Prostate gland (tissue), 2 donors: ENCODE data around the gene CPM. TPM values are rescaled to one million over a fixed set of nuclear protein-coding genes. Genes with fewer than 3 reads are reported as not detected.

ENCODE experiments used
- DNase-seq: peaks from one replicate; pipeline ENCODE4 v3.0.0-alpha.2; 2019; ENCODE audit warnings: low spot score
- H3K27ac ChIP-seq, 2 donors: fragments of 200-600 bp; sonication (generic); 2 replicates each; pipeline ENCODE4 v1.5.1; 2017 to 2019
- H3K27me3 ChIP-seq: fragments of 200-600 bp; sonication (generic); replicated peaks from 2 replicates; pipeline ENCODE4 v1.5.1; 2019; ENCODE audit not compliant: insufficient read depth
- H3K36me3 ChIP-seq, 2 donors: fragments of 200-600 bp; sonication (generic); 1 replicate in 1 of 2; 2 replicates in 1 of 2; pipeline versions ENCODE4 v1.5.1 to v1.8.1; 2017 to 2019
- H3K4me1 ChIP-seq: fragments of 200-600 bp; sonication (generic); replicated peaks from 2 replicates; pipeline ENCODE4 v1.5.1; 2019
- H3K4me3 ChIP-seq, 2 donors: fragments of 200-600 bp; sonication (generic); 2 replicates each; pipeline ENCODE4 v1.5.1; 2017 to 2019
- H3K9me3 ChIP-seq: fragments of 200-600 bp; sonication (generic); 2 replicates; pipeline ENCODE4 v1.5.1; 2017
- POLR2A ChIP-seq: fragments of 450-650 bp; IDR thresholded peaks from one replicate; pipeline ENCODE4 v1.6.1; 2016; ENCODE audit warnings: antibody characterized with exemption, mild to moderate bottlenecking
- POLR2AphosphoS5 ChIP-seq: sonication (generic); formaldehyde crosslinking; IDR thresholded peaks from one replicate; pipeline ENCODE4 v1.6.1; 2017; ENCODE audit warnings: antibody characterized with exemption
- WGBS: methylation state at CpG from one replicate; pipeline ENCODE4 v1.1.5; 2018; 5-methylcytosine and 5-hydroxymethylcytosine counted together
- intact Hi-C: fragments of 100-400 bp; cut with DNase I; formaldehyde crosslinking; loops from one replicate; pipeline ENCODE4 v1.14.2; 2022
- total RNA-seq, 2 donors: library from RNA; depleted of rRNA; stranded (reverse); fragments of >200 nt; gene quantifications; one replicate each; pipeline ENCODE4 v1.1.0, GENCODE V29; 2016
- TF ChIP-seq, protein P1 (sequence below), 4 experiments: fragments of 200-600 bp in 2 of 4; fragments of 450-650 bp in 2 of 4; sonication (generic) in 2 of 4; IDR thresholded peaks; 1 replicate in 3 of 4; 2 replicates in 1 of 4; pipeline ENCODE4 v1.5.1; 2016 to 2019; ENCODE audit warnings: antibody characterized with exemption in 4 of 4, mild to moderate bottlenecking in 2 of 4, moderate library complexity in 2 of 4

The CPM gene
- total RNA-seq, 2 donors from 2014 or later: 68.4 TPM

DNA sequence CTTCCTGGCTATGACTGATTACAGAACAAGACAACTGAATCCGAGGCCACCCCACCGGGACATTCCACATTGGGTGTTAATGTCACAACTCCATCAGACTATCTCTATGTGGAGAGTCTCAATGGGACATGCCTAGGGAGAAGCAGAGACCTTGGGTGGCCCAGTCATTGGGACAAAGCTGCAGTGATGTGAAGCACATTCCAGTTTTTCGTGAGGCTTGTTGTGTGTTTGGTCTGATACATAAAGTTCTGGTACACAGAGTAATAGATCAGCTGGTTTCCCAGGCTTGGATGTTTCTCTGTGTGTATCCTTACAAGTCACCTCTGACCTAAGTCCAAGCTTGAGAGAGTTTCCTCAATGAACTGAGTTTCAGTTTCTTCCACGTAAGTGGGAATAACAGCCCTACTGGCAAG, 42.3 kb downstream of the CPM start:
- H3K4me3 ChIP-seq: no peak overlapping the region
- DNase-seq: no peak
- H3K4me1 ChIP-seq: no peaks in the 10 kb centered on the region
- WGBS: 69% methylated on average over 4 of the region's 4 CpGs
- no peaks in the 10 kb centered on the region for H3K36me3 ChIP-seq
- intact Hi-C loops: no loop called here
- no peaks in the 10 kb centered on the region for H3K27me3 ChIP-seq
- H3K9me3 ChIP-seq: no peaks in the 10 kb centered on the region
- TF ChIP-seq, protein P1, sequence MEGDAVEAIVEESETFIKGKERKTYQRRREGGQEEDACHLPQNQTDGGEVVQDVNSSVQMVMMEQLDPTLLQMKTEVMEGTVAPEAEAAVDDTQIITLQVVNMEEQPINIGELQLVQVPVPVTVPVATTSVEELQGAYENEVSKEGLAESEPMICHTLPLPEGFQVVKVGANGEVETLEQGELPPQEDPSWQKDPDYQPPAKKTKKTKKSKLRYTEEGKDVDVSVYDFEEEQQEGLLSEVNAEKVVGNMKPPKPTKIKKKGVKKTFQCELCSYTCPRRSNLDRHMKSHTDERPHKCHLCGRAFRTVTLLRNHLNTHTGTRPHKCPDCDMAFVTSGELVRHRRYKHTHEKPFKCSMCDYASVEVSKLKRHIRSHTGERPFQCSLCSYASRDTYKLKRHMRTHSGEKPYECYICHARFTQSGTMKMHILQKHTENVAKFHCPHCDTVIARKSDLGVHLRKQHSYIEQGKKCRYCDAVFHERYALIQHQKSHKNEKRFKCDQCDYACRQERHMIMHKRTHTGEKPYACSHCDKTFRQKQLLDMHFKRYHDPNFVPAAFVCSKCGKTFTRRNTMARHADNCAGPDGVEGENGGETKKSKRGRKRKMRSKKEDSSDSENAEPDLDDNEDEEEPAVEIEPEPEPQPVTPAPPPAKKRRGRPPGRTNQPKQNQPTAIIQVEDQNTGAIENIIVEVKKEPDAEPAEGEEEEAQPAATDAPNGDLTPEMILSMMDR (IDR thresholded peaks at IDR 0.05): no peak
- TF ChIP-seq POLR2AphosphoS5 (no peak), POLR2A (no peak)
- H3K27ac ChIP-seq: peak overlapping the region; percentile 17 to 53

DNA sequence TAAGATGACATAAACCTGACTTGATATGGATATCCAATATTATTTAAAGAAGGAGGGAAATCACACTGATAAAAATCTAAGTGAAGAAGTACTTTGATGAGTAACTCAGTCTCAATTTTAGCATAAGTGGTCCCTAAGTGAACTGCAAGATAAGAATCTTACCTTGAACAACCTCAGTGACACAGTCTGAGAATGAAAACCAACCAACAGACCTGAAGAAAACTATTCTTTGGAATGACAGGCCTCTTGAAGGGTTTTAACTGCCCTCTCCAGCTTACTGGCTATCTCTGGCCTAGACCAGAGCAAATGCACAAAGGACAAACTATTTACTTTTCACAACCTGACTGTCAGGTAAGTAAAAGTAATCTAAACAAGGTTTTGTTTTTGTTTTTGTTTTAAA, 44.7 kb downstream of the CPM start:
- Histone ChIP-seq H3K4me3 (no peak overlapping the region), H3K36me3 (no peaks in the 10 kb centered on the region), H3K4me1 (no peaks in the 10 kb centered on the region), H3K27ac (no peak overlapping the region), H3K9me3 (no peaks in the 10 kb centered on the region), H3K27me3 (no peaks in the 10 kb centered on the region)
- intact Hi-C loops: no loop called here
- DNase-seq: no peak
- TF ChIP-seq POLR2A (no peak), POLR2AphosphoS5 (no peak)
- TF ChIP-seq, protein P1 (IDR thresholded peaks at IDR 0.05): no peak

DNA sequence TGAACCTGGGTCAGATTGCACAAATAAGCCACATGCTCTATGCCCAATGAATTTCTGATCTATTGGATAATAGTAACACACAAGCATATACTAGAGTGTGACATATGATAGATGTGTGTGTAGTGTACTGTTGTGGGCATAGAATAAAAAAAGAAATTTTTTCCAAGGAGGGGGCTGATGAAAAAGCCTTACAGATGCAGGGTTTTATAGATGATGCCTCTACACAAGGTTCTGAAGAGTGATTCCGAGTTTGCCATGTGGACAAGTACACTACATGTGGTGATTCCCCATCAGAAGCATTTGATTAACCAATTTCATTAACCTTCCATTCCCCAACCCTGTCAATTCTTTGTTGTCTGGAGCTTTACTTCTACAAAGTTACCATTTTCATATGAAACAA, 45.3 kb downstream of the CPM start:
- Histone ChIP-seq H3K27me3 (no peaks in the 10 kb centered on the region), H3K4me3 (no peak overlapping the region), H3K9me3 (no peaks in the 10 kb centered on the region), H3K36me3 (no peaks in the 10 kb centered on the region), H3K27ac (no peak overlapping the region), H3K4me1 (no peaks in the 10 kb centered on the region)
- intact Hi-C loops: no loop called here
- TF ChIP-seq POLR2AphosphoS5: no peak
- TF ChIP-seq, protein P1 (IDR thresholded peaks at IDR 0.05): no peak
- no peak for TF ChIP-seq POLR2A
- no peak for DNase-seq
- 97% methylated on average over 1 of the region's 1 CpG for WGBS

DNA sequence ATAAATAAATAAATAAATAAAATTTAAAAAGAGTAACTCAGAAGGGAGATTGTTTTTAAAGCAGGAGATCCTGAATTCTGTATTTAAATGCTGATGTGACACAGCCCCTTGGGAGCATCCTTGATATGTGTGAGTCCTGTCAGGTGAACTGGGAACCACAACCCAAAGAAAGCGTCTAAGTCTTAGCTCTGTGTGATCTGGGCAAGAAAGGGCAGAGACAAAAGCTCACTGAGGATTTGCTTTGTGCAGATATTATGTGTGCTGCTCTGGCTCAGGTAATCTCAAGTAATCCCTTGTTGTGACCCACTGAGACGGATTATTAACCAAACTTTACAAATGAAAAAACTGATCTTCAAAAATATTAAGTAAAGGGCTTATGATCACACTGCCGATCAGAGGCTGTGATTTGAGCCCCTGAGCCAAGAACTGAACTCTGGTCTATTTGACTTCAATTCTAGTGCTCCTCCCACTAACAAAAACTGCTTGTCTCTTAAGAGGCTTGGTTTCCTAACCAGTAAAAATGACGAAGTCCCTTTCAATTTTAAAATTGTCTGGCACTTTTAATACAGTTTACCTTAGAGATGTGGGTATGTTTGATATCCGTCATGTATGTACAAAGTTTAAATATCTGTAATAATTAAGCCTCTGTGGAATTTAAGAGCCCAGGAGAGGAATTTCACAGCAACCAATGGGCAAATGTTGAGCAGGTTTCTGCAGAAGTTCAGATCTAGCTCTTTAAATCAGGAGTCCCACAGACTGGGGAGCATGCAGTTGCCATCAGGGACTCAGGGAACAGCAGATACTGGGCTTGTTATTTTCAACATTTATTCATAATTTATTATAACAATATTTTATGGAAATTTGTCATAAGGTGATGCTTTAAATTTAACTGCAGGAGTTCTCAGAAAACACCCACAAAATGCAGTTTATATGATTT, 46.1 kb downstream of the CPM start:
- no peaks in the 10 kb centered on the region for H3K36me3 ChIP-seq
- H3K27ac ChIP-seq: no peak overlapping the region
- no peak overlapping the region for H3K4me3 ChIP-seq
- TF ChIP-seq POLR2AphosphoS5 (no peak), POLR2A (no peak)
- TF ChIP-seq, protein P1 (IDR thresholded peaks at IDR 0.05): no peak
- 64% methylated on average over 5 of the region's 5 CpGs for WGBS
- no peak for DNase-seq
- intact Hi-C loops: no loop called here
- no peaks in the 10 kb centered on the region for H3K4me1 ChIP-seq
- no peaks in the 10 kb centered on the region for H3K27me3 ChIP-seq
- no peaks in the 10 kb centered on the region for H3K9me3 ChIP-seq

DNA sequence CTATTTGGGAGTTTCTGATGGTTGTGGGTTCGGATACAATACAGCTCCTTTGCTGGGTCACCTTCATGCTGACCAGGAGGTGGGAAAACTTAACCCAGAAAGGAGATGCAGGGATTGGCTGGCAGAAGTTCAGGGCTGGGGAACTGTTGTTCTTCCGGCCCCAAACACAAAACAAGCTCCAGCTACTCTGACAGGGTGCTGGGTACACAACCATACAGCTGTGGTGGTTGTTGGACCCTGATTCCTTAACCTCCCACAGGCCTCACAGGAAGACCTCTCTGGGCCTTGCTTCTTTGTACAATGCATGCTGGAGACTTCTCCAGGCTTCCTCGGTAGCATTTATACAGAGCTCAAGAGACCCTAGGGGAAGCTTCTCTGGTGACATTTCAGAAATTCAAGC, 47.6 kb downstream of the CPM start:
- WGBS: 93% methylated on average over 3 of the region's 3 CpGs
- H3K27ac ChIP-seq: no peak overlapping the region

More for the DNA sequence above, 47.6 kb downstream of the CPM start:
- Histone ChIP-seq H3K36me3 (no peaks in the 10 kb centered on the region), H3K4me1 (no peaks in the 10 kb centered on the region), H3K4me3 (no peak overlapping the region), H3K9me3 (no peaks in the 10 kb centered on the region), H3K27me3 (no peaks in the 10 kb centered on the region)
- intact Hi-C loops: no loop called here
- DNase-seq: no peak
- TF ChIP-seq POLR2A: no peak
- TF ChIP-seq, protein P1 (IDR thresholded peaks at IDR 0.05): no peak
- TF ChIP-seq POLR2AphosphoS5: no peak
